GM10266 (cell line): Measurements from ENCODE around the gene ADAM8.

Experiments
- DNase-seq: peaks from one replicate; pipeline ENCODE4 v3.0.0; 2012; ENCODE audit errors: extremely low spot score
- CTCF ChIP-seq: IDR thresholded peaks from 2 replicates; pipeline ENCODE4 v1.5.1; 2012; ENCODE audit warnings: mild to moderate bottlenecking, low read depth; ENCODE audit not compliant: control insufficient read depth, insufficient read depth; ENCODE audit errors: missing control alignments

The ADAM8 gene

GRCh38 chr10:133281628-133282372 is 5.1 kb upstream of the ADAM8 start:
- no peak for TF ChIP-seq CTCF
- DNase-seq = no peak

- TF ChIP-seq CTCF = no peak
- no peak for DNase-seq
These were observed 4.4 kb upstream of the ADAM8 start for GRCh38 chr10:133281084-133281483.

DNA sequence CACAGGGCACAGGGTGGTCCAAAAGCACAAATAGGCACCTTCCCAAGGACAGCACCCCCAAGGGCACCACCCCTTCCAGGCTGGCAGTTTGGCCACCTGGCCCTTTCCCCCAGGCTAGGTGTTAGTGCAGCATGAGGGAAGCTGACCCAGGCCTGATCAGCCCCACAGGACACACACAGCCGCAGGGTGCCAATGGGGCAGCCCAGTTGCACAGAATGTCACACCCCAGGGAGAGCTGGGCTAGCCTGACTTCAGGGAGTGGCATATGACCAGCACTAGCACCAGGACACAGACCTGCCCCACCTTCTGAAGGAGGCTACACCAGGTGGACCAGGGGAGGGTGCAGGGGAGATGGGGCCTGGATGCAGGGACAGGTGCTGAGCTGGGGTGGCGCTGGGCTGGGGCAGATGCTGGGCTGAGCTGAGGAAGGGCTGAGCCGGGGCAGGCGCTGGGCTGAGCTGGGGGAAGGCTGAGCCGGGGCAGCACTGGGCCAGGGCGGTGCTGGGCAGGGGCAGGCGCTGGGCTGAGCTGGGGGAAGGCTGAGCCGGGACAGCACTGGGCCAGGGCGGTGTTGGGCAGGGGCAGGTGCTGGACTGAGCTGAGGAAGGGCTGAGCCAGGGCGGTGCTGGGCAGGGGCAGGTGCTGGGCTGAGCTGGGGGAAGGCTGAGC is 3.9 kb upstream of the ADAM8 start:
- DNase-seq = no peak
- no peak for TF ChIP-seq CTCF

DNA sequence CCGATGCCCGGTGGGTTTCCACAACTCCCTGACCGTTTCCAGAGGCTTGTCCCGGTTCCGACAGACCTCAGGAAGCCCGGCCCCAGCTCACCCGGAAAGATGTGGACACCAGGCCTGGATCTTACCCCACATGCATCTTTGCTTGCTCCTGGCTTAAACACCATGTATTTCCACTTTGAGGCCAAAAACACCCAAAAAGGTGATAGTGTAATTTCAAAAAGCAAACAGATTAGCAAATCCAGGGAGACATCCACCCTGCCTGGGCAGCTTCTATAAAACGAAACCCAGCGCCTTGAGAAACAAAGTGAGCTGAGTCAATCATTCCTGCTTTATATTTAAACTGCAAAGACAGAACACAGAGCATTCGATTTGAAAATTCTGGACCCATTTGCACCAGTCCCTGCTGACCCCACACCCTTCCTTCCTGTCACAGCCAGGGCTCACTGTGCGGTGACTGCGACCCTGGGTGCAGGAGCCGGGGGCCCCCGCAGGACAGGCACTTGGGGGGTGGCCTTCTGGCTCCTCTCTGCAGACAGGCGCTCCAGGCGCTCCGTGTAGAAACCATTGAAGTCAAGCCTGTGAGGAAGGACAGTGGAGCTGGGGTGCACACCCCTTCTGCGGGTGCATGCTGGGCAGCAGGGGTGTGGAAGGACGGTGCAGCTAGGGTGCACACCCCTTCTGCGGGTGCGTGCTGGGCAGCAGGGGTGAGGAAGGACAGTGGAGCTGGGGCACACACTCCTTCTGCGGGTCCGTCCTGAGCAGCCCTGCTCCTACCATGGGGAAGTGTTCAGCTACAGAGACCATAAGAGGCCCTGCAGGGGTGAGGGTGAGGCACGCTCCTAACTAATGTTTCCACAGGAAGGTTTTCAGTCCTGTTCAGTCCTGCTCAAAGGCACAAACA is 2.9 kb upstream of the ADAM8 start:
- no peak for TF ChIP-seq CTCF
- DNase-seq = no peak

- no peak for TF ChIP-seq CTCF
- DNase-seq = peak; percentile 84
These were observed 2.1 kb upstream of the ADAM8 start for GRCh38 chr10:133278577-133279265.

- no peak for TF ChIP-seq CTCF
- DNase-seq = no peak
These were observed 1.4 kb upstream of the ADAM8 start for GRCh38 chr10:133277993-133278576.
